ENCODE measurements around the gene SMAD4.

SMAD4 gene

DNA sequence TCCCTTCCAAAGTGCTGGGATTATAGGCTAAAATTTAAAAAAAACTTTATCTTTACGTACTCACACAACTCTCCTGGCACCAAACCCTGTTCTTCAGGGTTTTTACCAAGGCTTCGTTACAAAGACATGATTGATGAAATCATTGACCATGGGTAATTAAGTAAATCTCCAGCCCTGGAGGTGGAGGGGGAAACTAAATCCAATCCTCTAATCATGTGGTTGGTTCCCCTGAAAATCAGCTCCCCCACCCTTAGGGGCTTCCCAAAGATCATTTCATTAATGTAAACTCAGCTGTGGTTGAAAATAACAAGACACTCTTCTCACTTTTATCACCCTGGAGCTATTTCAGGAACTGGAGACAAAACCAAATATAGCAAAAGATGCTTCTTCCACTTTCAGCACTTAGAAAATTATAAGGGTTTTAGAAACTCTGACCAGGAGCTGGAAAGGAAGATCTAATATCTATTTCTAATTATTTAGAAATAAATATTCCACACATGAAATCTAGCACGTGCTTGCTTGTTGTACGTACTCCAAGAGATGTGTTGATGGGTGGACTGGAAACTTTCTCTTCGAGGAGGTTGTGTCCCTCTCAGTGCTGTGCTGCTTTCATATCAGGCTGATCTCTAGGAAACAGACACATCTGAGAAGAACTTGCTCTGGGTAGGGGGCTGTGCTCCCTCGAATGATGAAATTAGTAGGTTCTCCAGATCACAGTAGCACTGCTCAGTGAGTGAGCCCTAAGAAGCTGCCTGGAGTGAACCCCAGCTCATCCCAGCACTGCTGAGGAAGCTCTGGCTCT, 67.2 kb downstream of the SMAD4 start:
- POLR2A ChIA-PET, result no interaction called here
- CTCF ChIA-PET, result interaction anchor here (1.1 to 3.2 kb wide), 3 partner anchors 10 to 32 kb away, joined by 3 to 16 read pairs (median 5); no protein-coding TSS in a partner anchor
- no peak for DNase-seq (ENCODE audit: extremely low spot score)
- TF ChIP-seq, protein P1, sequence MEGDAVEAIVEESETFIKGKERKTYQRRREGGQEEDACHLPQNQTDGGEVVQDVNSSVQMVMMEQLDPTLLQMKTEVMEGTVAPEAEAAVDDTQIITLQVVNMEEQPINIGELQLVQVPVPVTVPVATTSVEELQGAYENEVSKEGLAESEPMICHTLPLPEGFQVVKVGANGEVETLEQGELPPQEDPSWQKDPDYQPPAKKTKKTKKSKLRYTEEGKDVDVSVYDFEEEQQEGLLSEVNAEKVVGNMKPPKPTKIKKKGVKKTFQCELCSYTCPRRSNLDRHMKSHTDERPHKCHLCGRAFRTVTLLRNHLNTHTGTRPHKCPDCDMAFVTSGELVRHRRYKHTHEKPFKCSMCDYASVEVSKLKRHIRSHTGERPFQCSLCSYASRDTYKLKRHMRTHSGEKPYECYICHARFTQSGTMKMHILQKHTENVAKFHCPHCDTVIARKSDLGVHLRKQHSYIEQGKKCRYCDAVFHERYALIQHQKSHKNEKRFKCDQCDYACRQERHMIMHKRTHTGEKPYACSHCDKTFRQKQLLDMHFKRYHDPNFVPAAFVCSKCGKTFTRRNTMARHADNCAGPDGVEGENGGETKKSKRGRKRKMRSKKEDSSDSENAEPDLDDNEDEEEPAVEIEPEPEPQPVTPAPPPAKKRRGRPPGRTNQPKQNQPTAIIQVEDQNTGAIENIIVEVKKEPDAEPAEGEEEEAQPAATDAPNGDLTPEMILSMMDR (IDR thresholded peaks at IDR 0.05; ENCODE audit: control extremely low read depth, extremely low read depth, low read depth, missing control alignments), result no peak

DNA sequence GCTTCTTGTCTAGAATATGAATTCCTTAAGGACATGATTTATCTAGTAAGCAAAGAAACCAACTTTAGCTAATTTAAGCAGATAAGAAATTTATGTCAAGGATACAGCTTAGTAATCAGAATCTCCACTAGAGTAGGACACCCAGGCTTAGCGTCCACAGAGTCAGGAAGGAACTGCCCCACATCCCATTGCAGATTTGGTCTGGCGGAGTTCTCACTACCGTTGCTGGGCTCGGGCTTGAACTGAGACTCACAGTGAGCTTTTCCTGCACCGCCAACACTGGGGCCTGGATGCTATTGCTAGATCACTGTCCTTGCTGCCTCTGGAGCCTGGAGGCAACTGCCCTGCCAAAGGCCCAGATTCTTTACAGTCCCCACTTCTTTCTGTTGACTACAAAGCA, 68.1 kb downstream of the SMAD4 start:
- DNase-seq (ENCODE audit: extremely low spot score), result no peak
- POLR2A ChIA-PET, result no interaction called here
- TF ChIP-seq, protein P1 (IDR thresholded peaks at IDR 0.05; ENCODE audit: control extremely low read depth, extremely low read depth, low read depth, missing control alignments), result no peak
- CTCF ChIA-PET, result interaction anchor here (0.8 to 3.2 kb wide), 4 partner anchors 9 to 278 kb away, joined by 3 to 16 read pairs (median 4); no protein-coding TSS in a partner anchor

DNA sequence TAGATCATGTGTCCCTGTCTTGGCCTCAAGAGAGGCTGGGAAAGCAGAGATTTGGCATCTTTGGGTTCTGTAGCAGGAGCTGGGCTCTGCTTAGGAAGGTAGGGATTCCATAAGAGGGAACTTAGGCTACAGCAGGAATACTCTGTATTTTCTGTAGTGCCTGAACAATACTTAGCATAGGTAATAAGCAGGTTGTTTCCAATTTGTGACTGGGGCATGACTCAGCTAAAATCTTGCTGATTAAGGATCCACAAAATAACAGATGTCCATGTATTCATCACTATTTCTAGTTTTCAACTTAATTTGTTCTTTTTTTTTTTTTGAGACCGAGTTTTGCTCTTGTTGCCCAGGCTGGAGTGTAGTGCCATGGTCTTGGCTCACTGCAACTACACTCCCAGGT, 68.5 kb downstream of the SMAD4 start:
- TF ChIP-seq, protein P1 (IDR thresholded peaks at IDR 0.05; ENCODE audit: control extremely low read depth, extremely low read depth, low read depth, missing control alignments), result no peak
- CTCF ChIA-PET, result interaction anchor here (0.8 to 3.2 kb wide), 4 partner anchors 9 to 278 kb away, joined by 3 to 16 read pairs (median 4); no protein-coding TSS in a partner anchor
- no peak for DNase-seq (ENCODE audit: extremely low spot score)
- POLR2A ChIA-PET, result no interaction called here

DNA sequence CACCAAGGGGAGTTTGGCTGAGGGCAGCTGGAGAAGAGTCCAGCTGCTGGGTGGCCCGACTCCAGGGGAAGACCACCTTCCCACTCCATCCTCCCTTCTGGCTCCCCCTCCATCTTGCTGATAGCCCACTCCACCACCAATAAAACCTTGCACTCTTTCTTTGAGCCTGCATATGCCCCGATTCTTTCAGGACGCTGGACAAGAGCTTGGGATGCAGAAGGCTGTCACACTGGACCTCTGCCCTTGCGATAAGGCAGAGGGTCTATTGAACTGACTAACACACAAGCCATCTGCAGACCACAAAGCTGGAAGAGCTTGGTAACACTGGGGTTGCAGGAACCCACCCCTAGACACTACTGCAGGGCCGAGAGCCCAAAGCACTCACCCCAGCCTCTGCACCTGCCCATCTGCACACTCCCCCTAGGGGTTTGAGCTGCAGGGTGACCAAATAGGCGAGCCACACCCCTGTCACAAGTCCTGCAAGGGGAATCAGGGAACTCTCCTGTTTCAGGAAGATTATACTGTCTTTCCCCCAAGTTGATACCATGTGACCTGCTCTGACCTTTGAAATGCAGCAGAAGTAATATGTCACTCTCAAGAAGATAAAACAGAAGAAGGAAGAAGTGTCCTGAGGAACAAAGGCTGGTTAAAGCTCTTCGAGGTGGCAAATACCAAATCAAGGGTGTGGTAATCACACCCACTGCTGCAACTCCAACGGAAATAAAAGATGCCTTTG, 70.5 kb downstream of the SMAD4 start:
- no peak for DNase-seq (ENCODE audit: extremely low spot score)
- ChIA-PET CTCF (interaction anchor here (1.5 to 2.3 kb wide), 2 partner anchors 10 to 16 kb away, joined by 4 to 19 read pairs; no protein-coding TSS in a partner anchor), POLR2A (no interaction called here)
- TF ChIP-seq, protein P1 (IDR thresholded peaks at IDR 0.05; ENCODE audit: control extremely low read depth, extremely low read depth, low read depth, missing control alignments), result no peak

DNA sequence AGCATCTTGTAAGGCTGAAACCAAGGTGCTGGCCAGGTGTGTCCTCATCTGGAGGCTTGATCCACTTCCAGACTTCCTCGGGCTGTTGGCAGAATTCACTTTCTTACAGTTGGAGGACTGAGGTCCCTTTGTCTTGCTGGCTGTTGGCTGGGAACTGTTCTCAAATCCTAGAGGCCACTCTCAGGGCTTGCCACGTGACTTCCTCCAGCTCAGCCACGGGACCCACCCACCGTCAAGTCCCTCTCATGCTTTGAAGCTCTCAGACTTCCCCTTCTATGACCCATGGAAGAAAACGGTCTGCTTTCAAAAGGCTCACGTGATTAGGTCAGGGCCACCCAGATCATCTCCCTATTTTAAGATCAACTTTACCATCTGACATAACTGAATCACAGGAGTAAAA, 77.1 kb downstream of the SMAD4 start:
- TF ChIP-seq, protein P1 (IDR thresholded peaks at IDR 0.05; ENCODE audit: control extremely low read depth, extremely low read depth, low read depth, missing control alignments), result no peak
- DNase-seq (ENCODE audit: extremely low spot score), result no peak
- CTCF ChIA-PET, result interaction anchor here (1.7 to 4.9 kb wide), 4 partner anchors 9 to 518 kb away, joined by 5 to 19 read pairs (median 10); no protein-coding TSS in a partner anchor
- POLR2A ChIA-PET, result no interaction called here

DNA sequence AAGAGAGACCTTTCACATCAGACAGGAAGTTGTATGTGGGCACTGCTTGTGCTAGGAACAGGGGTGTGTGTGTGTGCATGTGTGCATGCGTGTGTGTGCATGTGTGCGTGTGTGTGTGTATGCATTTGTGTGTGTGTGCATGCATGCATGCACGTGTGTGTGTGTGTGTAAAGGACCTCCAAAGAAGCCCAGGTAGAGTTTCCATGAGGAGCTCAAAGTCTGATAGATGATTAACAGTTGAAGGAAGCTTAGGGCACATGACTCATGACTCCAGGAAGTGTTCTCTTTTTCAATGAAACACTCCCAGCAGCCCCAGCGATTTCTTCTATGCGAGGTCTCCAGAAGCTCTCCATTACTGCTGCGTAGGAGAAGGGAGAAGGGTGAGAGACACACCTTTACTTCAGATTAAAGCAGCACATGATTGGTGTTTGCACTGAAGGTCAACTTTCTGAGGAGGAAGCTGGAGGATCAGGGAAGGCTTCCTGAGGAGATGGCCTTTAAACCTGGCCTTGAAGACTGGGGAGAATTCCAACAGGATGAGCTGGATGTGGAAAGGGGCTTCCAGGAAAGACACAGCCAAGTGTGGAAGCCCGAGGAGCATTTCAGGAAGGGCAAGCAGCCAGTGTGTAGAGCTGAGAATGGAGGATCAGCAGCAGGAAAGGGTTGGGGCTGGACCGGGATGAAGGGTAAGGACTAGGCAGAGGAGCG, 77.7 kb downstream of the SMAD4 start:
- ChIA-PET CTCF (interaction anchor here (0.8 to 4.9 kb wide), 8 partner anchors 10 to 518 kb away, joined by 3 to 19 read pairs (median 5); no protein-coding TSS in a partner anchor), POLR2A (no interaction called here)
- DNase-seq (ENCODE audit: extremely low spot score), result no peak
- TF ChIP-seq, protein P1 (IDR thresholded peaks at IDR 0.05; ENCODE audit: control extremely low read depth, extremely low read depth, low read depth, missing control alignments), result no peak

All from GM10248 (cell line).